A549 (cell line): ENCODE measurements around the gene ARHGAP30. TPM values are rescaled to one million over a fixed set of nuclear protein-coding genes. Genes with fewer than 3 reads are reported as not detected.

Experiments
- ATAC-seq, 2 experiments: fragments of 200-7000 bp in 1 of 2; fragments of >200 bp in 1 of 2; cut with Nextera tagmentation in 1 of 2; cut with Tn5 transposase in 1 of 2; 3 replicates each; pipeline versions ENCODE4 v1.8.0 to v1.9.1; 2018 to 2020; ENCODE audit warnings: mild to moderate bottlenecking in 1 of 2, moderate library complexity in 1 of 2
- CTCF ChIA-PET: fragments of 300-600 bp; sonication (Branson Sonifier 250); formaldehyde crosslinking; extraction: SDS; loops from one replicate; lab custom pipeline; 2021; ENCODE audit warnings: antibody characterized with exemption, inconsistent platforms; lab: Yijun Ruan, JAX
- POLR2A ChIA-PET: fragments of 350-600 bp; formaldehyde crosslinking; extraction: SDS; loops from one replicate; lab custom pipeline; 2021; ENCODE audit warnings: antibody characterized with exemption, inconsistent platforms; lab: Yijun Ruan, JAX
- DNase-seq, 2 experiments: peaks; one replicate each; pipeline versions ENCODE4 v3.0.0 to v3.0.0-alpha.2; 2011 to 2016; ENCODE audit warnings: low read depth in 1 of 2, low spot score in 1 of 2
- FAIRE-seq: peaks from 2 replicates; lab custom pipeline; 2011; peaks lifted over from hg19 to GRCh38; lab: Jason Lieb, UNC
- H3K27ac ChIP-seq, 2 experiments: fragments of >200 bp; sonication (Bioruptor Twin); formaldehyde crosslinking; 3 replicates each; pipeline ENCODE4 v1.5.1; 2016 to 2017
- H3K4me1 ChIP-seq: fragments of >200 bp; sonication (Bioruptor Twin); formaldehyde crosslinking; 3 replicates; pipeline ENCODE4 v1.6.1; 2016
- H3K4me2 ChIP-seq: fragments of >200 bp; sonication (Bioruptor Twin); formaldehyde crosslinking; 3 replicates; pipeline ENCODE4 v1.6.1; 2016
- H3K4me3 ChIP-seq: fragments of >200 bp; sonication (Bioruptor Twin); formaldehyde crosslinking; 3 replicates; pipeline ENCODE4 v1.5.1; 2016
- H3K9me3 ChIP-seq: fragments of >200 bp; sonication (Bioruptor Twin); formaldehyde crosslinking; 3 replicates; pipeline ENCODE4 v1.6.1; 2016
- BHLHE40 ChIP-seq: IDR thresholded peaks from 2 replicates; pipeline ENCODE4 v1.6.1; 2012; ENCODE audit warnings: low read depth, low read length, inconsistent platforms
- CBX2 ChIP-seq: fragments of 200-600 bp; sonication (generic); IDR thresholded peaks from 2 replicates; pipeline ENCODE4 v1.6.1; 2016; ENCODE audit warnings: low read depth, mild to moderate bottlenecking, borderline replicate concordance
- CBX8 ChIP-seq: fragments of 200-600 bp; sonication (generic); IDR thresholded peaks from 2 replicates; pipeline ENCODE4 v1.6.1; 2016
- CEBPB ChIP-seq, 2 experiments: fragments of >200 bp in 1 of 2; sonication (Bioruptor Twin) in 1 of 2; formaldehyde crosslinking in 1 of 2; IDR thresholded peaks; 2 replicates each; pipeline ENCODE4 v1.6.1; 2012 to 2016
- CHD2 ChIP-seq: fragments of 150-350 bp; IDR thresholded peaks from 2 replicates; pipeline ENCODE4 v1.6.1; 2014; ENCODE audit warnings: low read length; ENCODE audit not compliant: partially characterized antibody
- ESRRA ChIP-seq: fragments of 150-350 bp; IDR thresholded peaks from 2 replicates; pipeline ENCODE4 v1.6.1; 2014; ENCODE audit warnings: mild to moderate bottlenecking, low read length, borderline replicate concordance
- FOSL2 ChIP-seq, 2 experiments: fragments of 450-650 bp in 1 of 2; fragments of >200 bp in 1 of 2; sonication (Bioruptor Twin) in 1 of 2; formaldehyde crosslinking; IDR thresholded peaks; 2 replicates each; pipeline versions ENCODE4 v1.5.0 to v1.6.1; 2016 to 2020; ENCODE audit warnings: mild to moderate bottlenecking in 1 of 2, moderate library complexity in 1 of 2
- HEYL ChIP-seq: fragments of 250-450 bp; sonication (Bioruptor Pico); IDR thresholded peaks from 2 replicates; pipeline ENCODE4 v1.8.0; 2021; ENCODE audit warnings: mild to moderate bottlenecking, moderate library complexity
- HOXA7 ChIP-seq: fragments of 250-450 bp; sonication (Bioruptor Pico); IDR thresholded peaks from 2 replicates; pipeline ENCODE4 v1.5.0; 2020; ENCODE audit warnings: mild to moderate bottlenecking, moderate library complexity
- HOXB13 ChIP-seq: fragments of 250-450 bp; sonication (Bioruptor Pico); IDR thresholded peaks from 2 replicates; pipeline ENCODE4 v1.5.0; 2020; ENCODE audit warnings: low read depth, mild to moderate bottlenecking, moderate library complexity
- HOXB5 ChIP-seq: fragments of 250-450 bp; sonication (Bioruptor Pico); IDR thresholded peaks from 2 replicates; pipeline ENCODE4 v1.5.0; 2020; ENCODE audit warnings: mild to moderate bottlenecking, moderate library complexity
- KDM1A ChIP-seq: fragments of 200-600 bp; sonication (generic); IDR thresholded peaks from 2 replicates; pipeline ENCODE4 v1.6.1; 2016; ENCODE audit warnings: low read depth, mild to moderate bottlenecking
- KDM5A ChIP-seq: fragments of 200-600 bp; sonication (generic); IDR thresholded peaks from 2 replicates; pipeline ENCODE4 v1.6.1; 2016; ENCODE audit warnings: antibody characterized with exemption, mild to moderate bottlenecking
- NFE2L2 ChIP-seq: fragments of 150-350 bp; conservative IDR thresholded peaks from 2 replicates; pipeline ENCODE4 v1.6.1; 2014; ENCODE audit warnings: low read length
- NPAS2 ChIP-seq: fragments of 250-450 bp; sonication (Bioruptor Pico); IDR thresholded peaks from 2 replicates; pipeline ENCODE4 v1.8.0; 2022; ENCODE audit warnings: mild to moderate bottlenecking, moderate library complexity, borderline replicate concordance
- NR3C1 ChIP-seq: fragments of >200 bp; sonication (Bioruptor Twin); formaldehyde crosslinking; IDR thresholded peaks from 3 replicates; pipeline ENCODE4 v1.6.1; 2017
- POLR2A ChIP-seq: IDR thresholded peaks from 2 replicates; pipeline ENCODE4 v1.6.1; 2012; ENCODE audit warnings: mild to moderate bottlenecking, low read length
- RAD21 ChIP-seq, 2 experiments: fragments of >200 bp in 1 of 2; sonication (Bioruptor Twin) in 1 of 2; formaldehyde crosslinking in 1 of 2; IDR thresholded peaks in 1 of 2; conservative IDR thresholded peaks in 1 of 2; 2 replicates in 1 of 2; 3 replicates in 1 of 2; pipeline ENCODE4 v1.6.1; 2012 to 2018; ENCODE audit warnings: inconsistent platforms in 1 of 2
- RFX5 ChIP-seq: fragments of 450-650 bp; IDR thresholded peaks from 2 replicates; pipeline ENCODE4 v1.7.1; 2014; ENCODE audit warnings: antibody characterized with exemption, mild to moderate bottlenecking, moderate library complexity
- SMC3 ChIP-seq: fragments of >200 bp; sonication (Bioruptor Twin); formaldehyde crosslinking; IDR thresholded peaks from 3 replicates; pipeline ENCODE4 v1.6.1; 2018; ENCODE audit warnings: inconsistent platforms
- SREBF2 ChIP-seq: fragments of 450-650 bp; IDR thresholded peaks from 2 replicates; pipeline ENCODE4 v1.6.1; 2014; ENCODE audit warnings: mild to moderate bottlenecking, moderate library complexity
- USF2 ChIP-seq: fragments of 450-650 bp; IDR thresholded peaks from 2 replicates; pipeline ENCODE4 v1.6.1; 2014; ENCODE audit warnings: antibody characterized with exemption
- WGBS: methylation state at CpG from one replicate; pipeline ENCODE4 v1.1.6; 2017; ENCODE audit errors: missing lambda C conversion rate; 5-methylcytosine and 5-hydroxymethylcytosine counted together
- polyA plus RNA-seq, 4 experiments: library from polyadenylated mRNA; depleted of rRNA in 3 of 4; stranded (reverse); fragments of >200 nt; fragmentation: RNase III in 1 of 4; extraction: RNeasy Plus Mini Kit Qiagen cat#74134 plus additional on column Dnase treatment in 1 of 4; gene quantifications; 2 replicates in 3 of 4; 3 replicates in 1 of 4; pipeline ENCODE4 v1.2.3, GENCODE V29; 2011 to 2017
- TF ChIP-seq, protein P1 (sequence below): fragments of 250-450 bp; sonication (Bioruptor Pico); IDR thresholded peaks from 2 replicates; pipeline ENCODE4 v1.5.0; 2021; ENCODE audit warnings: mild to moderate bottlenecking, moderate library complexity, borderline replicate concordance
- TF ChIP-seq, protein P2 (sequence below): fragments of 200-600 bp; sonication (generic); IDR thresholded peaks from 2 replicates; pipeline ENCODE4 v1.6.1; 2016; ENCODE audit warnings: antibody characterized with exemption, mild to moderate bottlenecking, moderate library complexity

Gene ARHGAP30
- polyA plus RNA-seq, 2 of the 4 experiments (the other 2 are of a cell fraction) = 0.06 to 0.13 TPM

GRCh38 chr1:161111117-161111516, 41.4 kb upstream of the ARHGAP30 start:
- no peak for TF ChIP-seq CBX2
- no peak for TF ChIP-seq NFE2L2
- TF ChIP-seq SREBF2 = no peak
- no peak for TF ChIP-seq HOXA7 (CRISPR knock-in tag)
- TF ChIP-seq HOXB13 (CRISPR knock-in tag) = no peak
- no peak for TF ChIP-seq NPAS2 (CRISPR knock-in tag)
- no peak for TF ChIP-seq ESRRA
- TF ChIP-seq FOSL2 (IDR thresholded peaks at IDR 0.05) = no peak
- no peak for TF ChIP-seq FOSL2 (CRISPR knock-in tag; IDR thresholded peaks at IDR 0.05)
- TF ChIP-seq CHD2 = no peak
- TF ChIP-seq HOXB5 (CRISPR knock-in tag) = no peak
- no peak for TF ChIP-seq POLR2A
- TF ChIP-seq NR3C1 = no peak
- no peak for TF ChIP-seq KDM1A
- peaks cover 35% of the 10 kb centered on the region for H3K4me1 ChIP-seq
- H3K9me3 ChIP-seq = no peaks in the 10 kb centered on the region
- CTCF ChIA-PET = interaction anchor here (1.5 to 2.0 kb wide), 2 partner anchors 14 to 113 kb away, joined by 4 to 7 read pairs; no protein-coding TSS in a partner anchor
- no peak for FAIRE-seq
- no peak overlapping the region for H3K27ac ChIP-seq
- no peak for ATAC-seq
- DNase-seq = no peak
- POLR2A ChIA-PET = no interaction called here
- no peak overlapping the region for H3K4me2 ChIP-seq
- H3K4me3 ChIP-seq = no peak overlapping the region
- WGBS = 87% methylated on average over 3 of the region's 3 CpGs

GRCh38 chr1:161106431-161106830, 36.7 kb upstream of the ARHGAP30 start:
- Histone ChIP-seq H3K4me2 (no peak overlapping the region), H3K27ac (no peak overlapping the region), H3K4me3 (no peak overlapping the region), H3K9me3 (no peaks in the 10 kb centered on the region), H3K4me1 (no peaks in the 10 kb centered on the region)
- POLR2A ChIA-PET = no interaction called here
- ATAC-seq = no peak
- DNase-seq = no peak
- CTCF ChIA-PET = interaction anchor here (0.6 to 5.2 kb wide), 3 partner anchors 9 to 70 kb away, joined by 3 to 30 read pairs (median 3); partner anchors contain the start of gene KLHDC9
- no peak for FAIRE-seq
- TF ChIP-seq KDM5A (no peak), CEBPB (IDR thresholded peaks at IDR 0.05) (no peak), SMC3 (no peak), HEYL (CRISPR knock-in tag) (no peak)
- TF ChIP-seq, protein P1, sequence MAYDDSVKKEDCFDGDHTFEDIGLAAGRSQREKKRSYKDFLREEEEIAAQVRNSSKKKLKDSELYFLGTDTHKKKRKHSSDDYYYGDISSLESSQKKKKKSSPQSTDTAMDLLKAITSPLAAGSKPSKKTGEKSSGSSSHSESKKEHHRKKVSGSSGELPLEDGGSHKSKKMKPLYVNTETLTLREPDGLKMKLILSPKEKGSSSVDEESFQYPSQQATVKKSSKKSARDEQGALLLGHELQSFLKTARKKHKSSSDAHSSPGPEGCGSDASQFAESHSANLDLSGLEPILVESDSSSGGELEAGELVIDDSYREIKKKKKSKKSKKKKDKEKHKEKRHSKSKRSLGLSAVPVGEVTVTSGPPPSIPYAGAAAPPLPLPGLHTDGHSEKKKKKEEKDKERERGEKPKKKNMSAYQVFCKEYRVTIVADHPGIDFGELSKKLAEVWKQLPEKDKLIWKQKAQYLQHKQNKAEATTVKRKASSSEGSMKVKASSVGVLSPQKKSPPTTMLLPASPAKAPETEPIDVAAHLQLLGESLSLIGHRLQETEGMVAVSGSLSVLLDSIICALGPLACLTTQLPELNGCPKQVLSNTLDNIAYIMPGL = no peak
- WGBS = 93% methylated on average over 1 of the region's 1 CpG

- FAIRE-seq (no peak), ATAC-seq (no peak), DNase-seq (no peak)
- ChIA-PET CTCF (interaction anchor here (0.8 to 9.7 kb wide), 7 partner anchors 12 to 111 kb away, joined by 3 to 319 read pairs (median 13); partner anchors contain the start of genes ARHGAP30 and NECTIN4), POLR2A (no interaction called here)
- no peak overlapping the region for H3K4me3 ChIP-seq
- TF ChIP-seq RAD21 (conservative IDR thresholded peaks at IDR 0.05 in 1 of 2, IDR thresholded peaks at IDR 0.05 in 1 of 2) (no peak), BHLHE40 (no peak), USF2 (no peak), RFX5 (no peak), CBX8 (no peak)
- TF ChIP-seq, protein P2, sequence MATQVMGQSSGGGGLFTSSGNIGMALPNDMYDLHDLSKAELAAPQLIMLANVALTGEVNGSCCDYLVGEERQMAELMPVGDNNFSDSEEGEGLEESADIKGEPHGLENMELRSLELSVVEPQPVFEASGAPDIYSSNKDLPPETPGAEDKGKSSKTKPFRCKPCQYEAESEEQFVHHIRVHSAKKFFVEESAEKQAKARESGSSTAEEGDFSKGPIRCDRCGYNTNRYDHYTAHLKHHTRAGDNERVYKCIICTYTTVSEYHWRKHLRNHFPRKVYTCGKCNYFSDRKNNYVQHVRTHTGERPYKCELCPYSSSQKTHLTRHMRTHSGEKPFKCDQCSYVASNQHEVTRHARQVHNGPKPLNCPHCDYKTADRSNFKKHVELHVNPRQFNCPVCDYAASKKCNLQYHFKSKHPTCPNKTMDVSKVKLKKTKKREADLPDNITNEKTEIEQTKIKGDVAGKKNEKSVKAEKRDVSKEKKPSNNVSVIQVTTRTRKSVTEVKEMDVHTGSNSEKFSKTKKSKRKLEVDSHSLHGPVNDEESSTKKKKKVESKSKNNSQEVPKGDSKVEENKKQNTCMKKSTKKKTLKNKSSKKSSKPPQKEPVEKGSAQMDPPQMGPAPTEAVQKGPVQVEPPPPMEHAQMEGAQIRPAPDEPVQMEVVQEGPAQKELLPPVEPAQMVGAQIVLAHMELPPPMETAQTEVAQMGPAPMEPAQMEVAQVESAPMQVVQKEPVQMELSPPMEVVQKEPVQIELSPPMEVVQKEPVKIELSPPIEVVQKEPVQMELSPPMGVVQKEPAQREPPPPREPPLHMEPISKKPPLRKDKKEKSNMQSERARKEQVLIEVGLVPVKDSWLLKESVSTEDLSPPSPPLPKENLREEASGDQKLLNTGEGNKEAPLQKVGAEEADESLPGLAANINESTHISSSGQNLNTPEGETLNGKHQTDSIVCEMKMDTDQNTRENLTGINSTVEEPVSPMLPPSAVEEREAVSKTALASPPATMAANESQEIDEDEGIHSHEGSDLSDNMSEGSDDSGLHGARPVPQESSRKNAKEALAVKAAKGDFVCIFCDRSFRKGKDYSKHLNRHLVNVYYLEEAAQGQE = no peak
- H3K27ac ChIP-seq = no peak overlapping the region
- no peak overlapping the region for H3K4me2 ChIP-seq
- no peaks in the 10 kb centered on the region for H3K9me3 ChIP-seq
- WGBS = 82% methylated on average over 2 of the region's 2 CpGs
- peaks cover 11% of the 10 kb centered on the region; the same call in 2 of the 3 replicates for H3K4me1 ChIP-seq
Measured at GRCh38 chr1:161100556-161100955, 30.9 kb upstream of the ARHGAP30 start.
